Tongue (tissue), 2 donors: Measurements from ENCODE around the gene PPM1L. TPM values are rescaled to one million over a fixed set of nuclear protein-coding genes. Genes with fewer than 3 reads are reported as not detected.

Source experiments
- DNase-seq: peaks from one replicate; pipeline ENCODE4 v3.0.0-alpha.2; 2015
- total RNA-seq: library from RNA; depleted of rRNA; stranded (reverse); fragments of >200 nt; gene quantifications from one replicate; pipeline ENCODE4 v1.2.3, GENCODE V29; 2014

PPM1L gene
- total RNA-seq, 1 donor from 2014 or later, result 37.3 TPM

DNA sequence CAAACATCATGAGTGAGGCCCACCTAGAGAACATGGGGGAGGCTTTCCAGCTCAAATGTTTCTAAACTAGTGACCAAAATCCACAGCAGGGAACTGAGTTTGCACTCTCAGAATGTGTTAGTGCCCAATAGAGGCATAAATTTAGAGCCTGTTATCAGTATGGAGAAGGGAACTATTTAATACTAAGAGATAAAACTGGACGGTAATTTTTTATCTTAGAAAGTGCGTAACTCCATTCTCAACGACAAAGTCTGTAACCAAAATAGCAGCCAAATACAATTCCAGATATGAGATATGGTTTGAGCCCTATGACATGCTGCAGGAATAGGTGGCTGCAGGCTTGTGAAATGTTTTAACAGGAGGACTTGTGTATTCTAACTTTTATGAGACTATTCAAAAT is 345.6 kb downstream of the PPM1L start:
- no peak for DNase-seq

GRCh38 chr3:161103776-161104385 is 347.9 kb downstream of the PPM1L start:
- no peak for DNase-seq

- peak; percentile 81 for DNase-seq
These were observed 348.8 kb downstream of the PPM1L start, which contains the start of gene B3GALNT1 for GRCh38 chr3:161104561-161105551. TSS of gene B3GALNT1 (minus strand) at chr3:161105349. CDS start at chr3:161086754, 18,595 bp downstream.

DNA sequence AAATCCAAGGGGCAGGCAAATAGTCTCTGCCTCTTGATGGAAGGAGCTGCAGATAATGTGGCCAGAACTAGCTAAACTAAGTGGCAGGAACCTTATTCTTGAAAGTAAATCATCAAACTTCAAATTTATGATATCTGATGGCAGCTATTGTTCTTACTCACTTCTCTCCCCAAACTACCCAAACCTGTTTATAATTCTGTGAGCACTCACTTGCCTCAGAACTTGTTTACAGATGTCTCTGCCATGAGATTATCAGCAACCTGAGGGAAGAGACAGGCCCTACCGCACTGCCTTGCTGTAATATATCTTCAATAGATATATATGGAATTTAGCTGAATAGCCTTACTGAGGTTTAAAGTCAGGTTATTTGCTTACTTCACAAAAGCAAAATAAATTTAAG is 351.3 kb downstream of the PPM1L start:
- no peak for DNase-seq

- no peak for DNase-seq
These were observed 352.8 kb downstream of the PPM1L start for GRCh38 chr3:161108840-161109239.

GRCh38 chr3:161117646-161118045 is 361.6 kb downstream of the PPM1L start:
- DNase-seq, result no peak

GRCh38 chr3:161126495-161126894 is 370.5 kb downstream of the PPM1L start:
- DNase-seq, result no peak

Other genes starting within 250 kb of the PPM1L start
- 35.1 TPM for gene KPNA4, start 190.7 kb upstream of the PPM1L start, total RNA-seq
- not detected for gene ARL14, start 79.1 kb upstream of the PPM1L start, total RNA-seq